K562 (cell line): ENCODE results near the gene SEMA3F. TPM values are rescaled to one million over a fixed set of nuclear protein-coding genes. Genes with fewer than 3 reads are reported as not detected.

Experiments used
- ATAC-seq: fragments of 200-7000 bp; cut with Tn5 transposase; 3 replicates; pipeline ENCODE4 v1.9.1; 2020; ENCODE audit warnings: moderate library complexity
- BruUV-seq: library from RNA; stranded (reverse); fragments of 400-500 nt; replicated peaks from 2 replicates; lab custom pipeline; 2021; lab: Mats Ljungman, UMichigan
- CTCF ChIA-PET: fragments of 300-600 bp; formaldehyde crosslinking; extraction: SDS; loops from one replicate; lab custom pipeline; 2021; ENCODE audit warnings: low intra/inter-chr PET ratio; lab: Yijun Ruan, JAX
- POLR2A ChIA-PET: fragments of 300-600, 350-650 bp; sonication (Branson Sonifier 250); formaldehyde crosslinking; extraction: SDS; loops from one replicate; lab custom pipeline; 2021; ENCODE audit warnings: antibody characterized with exemption, inconsistent platforms; lab: Yijun Ruan, JAX
- DNase-seq, 4 experiments: peaks; one replicate each; pipeline versions ENCODE4 v3.0.0 to v3.0.0-alpha.2; 2011 to 2018; ENCODE audit warnings: low spot score in 3 of 4, mixed read lengths in 3 of 4; ENCODE audit errors: extremely low read depth in 1 of 4
- FAIRE-seq: peaks from 2 replicates; lab custom pipeline; 2011; peaks lifted over from hg19 to GRCh38; lab: Jason Lieb, UNC
- H2AFZ ChIP-seq: 2 replicates; pipeline ENCODE4 v1.6.0; 2011; ENCODE audit warnings: low read depth, low read length, control low read depth, inconsistent platforms
- H3K27ac ChIP-seq: fragments of 200-600 bp; 3 replicates; pipeline ENCODE4 v1.8.0; 2011; ENCODE audit warnings: low read depth, mild to moderate bottlenecking, control low read depth, inconsistent platforms, low read length, moderate library complexity, mixed read lengths; ENCODE audit errors: extremely low read depth
- H3K27me3 ChIP-seq, 2 experiments: fragments of 300-600 bp in 1 of 2; 2 replicates in 1 of 2; 3 replicates in 1 of 2; pipeline versions ENCODE4 v1.6.0 to v1.8.0; 2011; ENCODE audit warnings: inconsistent platforms in 2 of 2, low read length in 2 of 2, mild to moderate bottlenecking in 1 of 2, mixed read lengths in 1 of 2, moderate library complexity in 1 of 2; ENCODE audit not compliant: control insufficient read depth in 2 of 2, insufficient read depth in 2 of 2
- H3K36me3 ChIP-seq: fragments of 300-600 bp; 3 replicates; pipeline ENCODE4 v1.8.0; 2011; ENCODE audit warnings: mild to moderate bottlenecking, low read length, inconsistent platforms; ENCODE audit not compliant: control insufficient read depth, insufficient read depth
- H3K4me1 ChIP-seq, 2 experiments: fragments of 200-600 bp in 1 of 2; replicated peaks in 1 of 2; 2 replicates in 1 of 2; 3 replicates in 1 of 2; pipeline versions ENCODE4 v1.5.1 to v1.8.0; 2011; ENCODE audit warnings: inconsistent platforms in 2 of 2, low read length in 2 of 2, mild to moderate bottlenecking in 1 of 2, mixed read lengths in 1 of 2, moderate library complexity in 1 of 2; ENCODE audit not compliant: control insufficient read depth in 2 of 2, insufficient read depth in 2 of 2
- H3K4me2 ChIP-seq: 2 replicates; pipeline ENCODE4 v1.6.1; 2011; ENCODE audit warnings: low read length, control low read depth, inconsistent platforms, mixed read lengths; ENCODE audit not compliant: insufficient read depth
- H3K4me3 ChIP-seq: fragments of 200-600 bp; sonication (generic), shearing (Covaris generic); 2 replicates; pipeline ENCODE4 v1.5.1; 2016; ENCODE audit warnings: control low read depth, inconsistent platforms
- H3K79me2 ChIP-seq: fragments of 200-600 bp; 3 replicates; pipeline ENCODE4 v1.8.0; 2011; ENCODE audit warnings: low read length, inconsistent platforms; ENCODE audit not compliant: control insufficient read depth, insufficient read depth
- H3K9ac ChIP-seq, 2 experiments: 2 replicates each; pipeline versions ENCODE4 v1.6.0 to v1.6.1; 2011; ENCODE audit warnings: low read depth in 2 of 2, low read length in 2 of 2, control low read depth in 1 of 2, inconsistent platforms in 1 of 2, mild to moderate bottlenecking in 1 of 2, mixed read lengths in 1 of 2; ENCODE audit not compliant: insufficient read depth in 1 of 2
- H3K9me1 ChIP-seq: one replicate; pipeline ENCODE4 v1.6.0; 2011; ENCODE audit warnings: inconsistent platforms, mild to moderate bottlenecking, low read length, moderate library complexity; ENCODE audit not compliant: control insufficient read depth, insufficient read depth
- H3K9me3 ChIP-seq: replicated peaks from 2 replicates; pipeline ENCODE4 v1.5.1; 2011; ENCODE audit warnings: low read depth, low read length, inconsistent platforms; ENCODE audit not compliant: control insufficient read depth, insufficient read depth
- H4K20me1 ChIP-seq: replicated peaks from 2 replicates; pipeline ENCODE4 v1.6.1; 2011; ENCODE audit warnings: low read length, inconsistent platforms, mixed read lengths; ENCODE audit not compliant: control insufficient read depth, insufficient read depth
- MAX ChIP-seq: sonication (generic); formaldehyde crosslinking; IDR thresholded peaks from 2 replicates; pipeline ENCODE4 v1.9.0; 2022; ENCODE audit warnings: mild to moderate bottlenecking, missing genetic modification reagents
- MCM7 ChIP-seq, 2 experiments: fragments of 450-650 bp; IDR thresholded peaks; 2 replicates each; pipeline ENCODE4 v1.6.1; 2016 to 2018
- RB1 ChIP-seq: fragments of 450-650 bp; IDR thresholded peaks from 2 replicates; pipeline ENCODE4 v1.6.1; 2017; ENCODE audit warnings: low read depth, mild to moderate bottlenecking
- RBM34 ChIP-seq: fragments of 200-400 bp; formaldehyde crosslinking; IDR thresholded peaks from 2 replicates; pipeline ENCODE4 v1.6.1; 2018; ENCODE audit warnings: low read length, borderline replicate concordance; ENCODE audit not compliant: insufficient read depth
- TAL1 ChIP-seq: fragments of 450-650 bp; IDR thresholded peaks from 2 replicates; pipeline ENCODE4 v1.6.1; 2016; ENCODE audit warnings: mild to moderate bottlenecking
- TBP ChIP-seq: optimal IDR thresholded peaks from 2 replicates; pipeline ENCODE3; 2011; ENCODE audit warnings: low read depth, low read length, improper control_type of control experiment
- THRB ChIP-seq: fragments of 450-650 bp; formaldehyde crosslinking; conservative IDR thresholded peaks from 2 replicates; pipeline ENCODE4 v1.4.0; 2022; ENCODE audit warnings: mild to moderate bottlenecking, missing genetic modification characterization
- ZNF282 ChIP-seq: sonication (generic); formaldehyde crosslinking; IDR thresholded peaks from 2 replicates; pipeline ENCODE4 v1.8.1; 2023; ENCODE audit warnings: missing genetic modification reagents
- ZNF407 ChIP-seq: fragments of 450-650 bp; IDR thresholded peaks from 2 replicates; pipeline ENCODE4 v1.6.1; 2016; ENCODE audit warnings: low read depth
- WGBS: fragments of 100-300 bp; shearing (Covaris generic); methylation state at CpG from one replicate; pipeline ENCODE4 v1.1.6; 2016; ENCODE audit warnings: low coverage, mixed read lengths; ENCODE audit not compliant: insufficient coverage; ENCODE audit errors: missing lambda C conversion rate; 5-methylcytosine and 5-hydroxymethylcytosine counted together
- in situ Hi-C: fragments of 300-500 bp; cut with MboI; formaldehyde crosslinking; loops from 4 replicates; pipeline ENCODE4 v1.15.0; 2018; ENCODE audit warnings: inconsistent platforms, mixed read lengths
- intact Hi-C: fragments of 100-400 bp; cut with micrococcal nuclease; formaldehyde crosslinking; loops from 2 replicates; pipeline ENCODE4 v1.14.2; 2022
- polyA plus RNA-seq, 8 experiments: library from polyadenylated mRNA; depleted of rRNA in 4 of 8; stranded (reverse) in 5 of 8; unstranded in 3 of 8; fragments of >200 nt; fragmentation: Nextera tagmentation in 2 of 8; fragmentation: Illumina TruSeq in 1 of 8; extraction: Ambion mirVana in 2 of 8; extraction: Trizol in 1 of 8; gene quantifications; 2 replicates each; pipeline versions ENCODE4 v1.2.1 to v1.2.3, GENCODE V29; 2011 to 2014; ENCODE audit warnings: inconsistent platforms in 1 of 8, missing spikeins in 1 of 8
- total RNA-seq, 7 experiments: library from RNA; depleted of rRNA in 6 of 7; stranded (reverse); fragments of >200 nt in 6 of 7; fragmentation: Illumina TruSeq in 2 of 7; extraction: Trizol in 2 of 7; gene quantifications; 2 replicates each; pipeline versions ENCODE4 v1.2.1 to v1.2.3, GENCODE V29; 2011 to 2021; ENCODE audit warnings: low replicate concordance in 1 of 7
- TF ChIP-seq, protein P1 (sequence below): fragments of 250-450 bp; sonication (Bioruptor Pico); IDR thresholded peaks from 2 replicates; pipeline ENCODE4 v1.9.0; 2021; ENCODE audit warnings: mild to moderate bottlenecking, inconsistent platforms

The SEMA3F gene
- total and polyA plus RNA-seq, 9 of the 15 experiments (the other 6 are each of a cell fraction or from before 2014, with no cell fraction given) = 0.58 to 3.0 (median 2.0) TPM; not detected in 2

DNA sequence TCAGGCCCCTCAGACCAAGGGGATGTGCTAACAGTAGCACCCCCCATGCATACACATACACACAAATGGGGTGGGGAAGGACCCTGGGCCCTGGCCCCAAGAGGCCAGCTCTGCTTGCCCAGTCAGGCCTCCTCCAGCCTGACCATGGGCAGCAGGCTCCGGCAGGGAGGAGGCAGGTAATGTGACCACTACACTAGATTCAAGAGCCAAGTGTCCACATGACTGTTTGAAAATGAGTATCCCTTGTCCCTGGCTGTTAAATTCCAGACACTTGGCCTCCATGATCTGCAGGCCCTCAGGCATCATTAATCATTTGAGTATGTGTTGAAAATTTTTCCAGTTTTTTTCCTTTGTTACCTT is 67.0 kb downstream of the SEMA3F start:
- no peak for DNase-seq
- Histone ChIP-seq H3K9me1 (no peaks in the 10 kb centered on the region), H3K9ac (peak overlapping the region in 1 of 2 experiments; percentile 64; a peak in 1 of 4 replicates), H3K4me1 (peaks cover 0 to 17% of the 10 kb centered on the region in 2 experiments), H3K27ac (no peak overlapping the region), H3K4me2 (no peak overlapping the region), H3K4me3 (no peak overlapping the region), H4K20me1 (no peaks in the 10 kb centered on the region), H3K36me3 (no peaks in the 10 kb centered on the region), H2AFZ (no peak overlapping the region), H3K9me3 (no peaks in the 10 kb centered on the region), H3K27me3 (peaks cover 3 to 19% of the 10 kb centered on the region in 2 experiments; a peak in 2 of 5 replicates), H3K79me2 (no peaks in the 10 kb centered on the region)
- intact Hi-C loops (loop anchor here (1.0 kb wide), 1 partner anchor 28 kb away; no protein-coding TSS in a partner anchor), in situ Hi-C loops (no loop called here)
- ChIA-PET POLR2A (no interaction called here), CTCF (interaction anchor here (0.7 kb wide), 1 partner anchor 520 kb away, joined by 3 read pairs; no protein-coding TSS in a partner anchor)
- WGBS = 50% methylated on average over 1 of the region's 1 CpG
- no peak for ATAC-seq
- no peak for FAIRE-seq
- BruUV-seq = no TSS peak
- no peak for TF ChIP-seq MCM7 (IDR thresholded peaks at IDR 0.05)
- no peak for TF ChIP-seq MAX
- TF ChIP-seq TAL1 = no peak
- TF ChIP-seq THRB = no peak
- TF ChIP-seq RBM34 = no peak
- no peak for TF ChIP-seq ZNF407
- TF ChIP-seq, protein P1, sequence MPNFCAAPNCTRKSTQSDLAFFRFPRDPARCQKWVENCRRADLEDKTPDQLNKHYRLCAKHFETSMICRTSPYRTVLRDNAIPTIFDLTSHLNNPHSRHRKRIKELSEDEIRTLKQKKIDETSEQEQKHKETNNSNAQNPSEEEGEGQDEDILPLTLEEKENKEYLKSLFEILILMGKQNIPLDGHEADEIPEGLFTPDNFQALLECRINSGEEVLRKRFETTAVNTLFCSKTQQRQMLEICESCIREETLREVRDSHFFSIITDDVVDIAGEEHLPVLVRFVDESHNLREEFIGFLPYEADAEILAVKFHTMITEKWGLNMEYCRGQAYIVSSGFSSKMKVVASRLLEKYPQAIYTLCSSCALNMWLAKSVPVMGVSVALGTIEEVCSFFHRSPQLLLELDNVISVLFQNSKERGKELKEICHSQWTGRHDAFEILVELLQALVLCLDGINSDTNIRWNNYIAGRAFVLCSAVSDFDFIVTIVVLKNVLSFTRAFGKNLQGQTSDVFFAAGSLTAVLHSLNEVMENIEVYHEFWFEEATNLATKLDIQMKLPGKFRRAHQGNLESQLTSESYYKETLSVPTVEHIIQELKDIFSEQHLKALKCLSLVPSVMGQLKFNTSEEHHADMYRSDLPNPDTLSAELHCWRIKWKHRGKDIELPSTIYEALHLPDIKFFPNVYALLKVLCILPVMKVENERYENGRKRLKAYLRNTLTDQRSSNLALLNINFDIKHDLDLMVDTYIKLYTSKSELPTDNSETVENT = no peak
- no peak for TF ChIP-seq TBP
- no peak for TF ChIP-seq ZNF282 (CRISPR knock-in tag)
- no peak for TF ChIP-seq RB1
